G401 (cell line): ENCODE data around the gene SEMA3E. TPM values are rescaled to one million over a fixed set of nuclear protein-coding genes. Genes with fewer than 3 reads are reported as not detected.

Source experiments
- DNase-seq: peaks from one replicate; pipeline ENCODE4 v3.0.0-alpha.2; 2015; ENCODE audit warnings: low spot score
- in situ Hi-C: cut with HindIII; loops from 2 replicates; pipeline ENCODE4 v1.10.0; 2016; ENCODE audit warnings: low sequenced_read_pairs, mixed read lengths
- total RNA-seq: library from RNA; depleted of rRNA; stranded (reverse); fragments of >200 nt; shearing (Covaris generic); gene quantifications from 2 replicates; pipeline ENCODE4 v1.2.3, GENCODE V29; 2014

SEMA3E gene
- total RNA-seq, 1 experiment from 2014 or later = 0.47 TPM

DNA sequence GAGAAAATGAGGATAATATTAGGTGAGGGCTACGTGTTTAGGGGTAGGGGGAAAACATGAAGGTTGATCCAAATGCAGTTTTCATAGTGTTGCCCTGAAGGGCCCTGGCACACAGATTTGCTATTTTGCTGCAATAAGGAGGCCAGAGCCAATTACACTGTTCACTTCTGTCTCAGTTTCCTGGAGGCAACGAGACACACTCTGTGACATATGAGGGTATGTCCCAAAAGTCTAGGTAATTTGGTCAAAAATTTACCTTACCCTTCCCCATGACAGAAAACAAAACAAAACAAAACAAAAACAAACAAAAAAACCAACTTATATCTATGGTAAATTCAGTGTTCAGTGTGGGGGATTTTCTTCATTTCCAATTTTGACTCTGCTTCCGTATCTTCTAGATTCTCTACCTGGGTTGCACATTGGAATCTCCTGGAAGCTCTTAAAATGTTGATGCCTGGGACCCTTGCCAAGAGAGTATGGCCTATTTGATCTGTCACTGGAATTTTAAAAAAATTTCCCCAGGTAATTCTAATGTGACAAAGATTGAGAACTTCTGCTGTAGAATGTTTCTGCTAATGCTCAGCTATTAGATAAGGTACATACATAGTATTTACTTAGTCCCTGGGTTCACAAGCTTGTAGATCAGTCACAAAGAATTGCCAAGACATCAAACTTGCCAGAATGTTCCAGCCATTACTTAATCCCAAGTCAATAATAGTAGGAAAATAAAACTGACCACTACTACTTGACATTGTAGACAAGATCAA, 139.5 kb downstream of the SEMA3E start:
- no peak for DNase-seq
- in situ Hi-C loops = no loop called here

DNA sequence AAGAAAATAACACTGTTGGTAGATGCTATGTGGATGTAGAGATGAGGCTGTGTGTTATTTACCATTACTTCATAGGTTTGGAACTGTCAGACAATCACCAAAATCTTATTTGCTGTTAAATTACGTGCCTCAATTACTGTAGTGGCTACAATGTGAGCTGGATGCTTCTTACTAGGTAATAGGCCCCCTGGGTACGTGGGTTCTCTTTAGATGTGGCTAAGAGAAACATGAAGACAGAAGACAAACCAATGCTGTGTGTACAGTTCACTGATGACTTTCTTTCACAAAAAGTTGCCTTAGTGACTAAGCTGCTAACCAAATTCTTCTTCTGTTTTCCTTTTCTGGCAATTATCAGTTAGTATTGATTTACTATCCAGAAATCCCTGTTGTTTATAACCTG, 144.6 kb downstream of the SEMA3E start:
- in situ Hi-C loops = no loop called here
- no peak for DNase-seq

DNA sequence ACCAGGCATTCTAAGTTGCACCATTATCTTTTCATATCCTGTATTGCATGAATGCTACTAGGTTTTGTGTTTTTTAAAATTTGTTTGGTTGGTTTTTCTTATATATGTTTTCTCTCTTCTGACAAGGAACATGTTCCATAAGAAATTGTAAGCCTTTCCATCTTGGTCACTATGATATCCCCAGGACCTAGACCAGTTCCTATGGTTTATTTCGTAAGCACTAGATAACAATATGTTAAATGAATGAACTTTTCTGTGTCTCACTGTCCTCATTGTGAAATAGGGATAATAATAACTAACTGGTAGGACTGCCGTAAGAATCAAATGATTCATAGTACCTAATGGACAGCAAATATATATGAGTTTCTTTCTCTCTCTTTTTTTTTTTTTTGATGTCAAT, 146.3 kb downstream of the SEMA3E start:
- DNase-seq = no peak
- in situ Hi-C loops = no loop called here

DNA sequence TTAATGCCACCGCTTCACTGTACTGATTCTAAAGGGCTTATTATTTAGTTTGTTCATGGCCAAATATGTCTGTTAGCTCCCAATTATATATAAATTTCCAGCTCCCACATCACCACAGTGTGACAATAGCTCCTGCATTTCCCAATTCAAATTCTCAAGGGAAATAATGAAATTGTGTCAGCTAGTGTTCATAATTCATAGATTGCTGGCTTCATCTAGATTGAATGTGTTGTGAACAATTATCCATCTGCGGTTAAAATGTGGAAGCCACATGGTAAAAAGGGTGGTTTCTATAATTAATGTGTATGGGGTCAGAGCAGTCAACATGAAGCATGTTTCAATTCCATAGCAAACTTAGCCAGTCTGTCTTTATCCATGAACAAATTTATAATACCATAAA, 154.3 kb downstream of the SEMA3E start:
- DNase-seq = no peak
- in situ Hi-C loops = no loop called here

DNA sequence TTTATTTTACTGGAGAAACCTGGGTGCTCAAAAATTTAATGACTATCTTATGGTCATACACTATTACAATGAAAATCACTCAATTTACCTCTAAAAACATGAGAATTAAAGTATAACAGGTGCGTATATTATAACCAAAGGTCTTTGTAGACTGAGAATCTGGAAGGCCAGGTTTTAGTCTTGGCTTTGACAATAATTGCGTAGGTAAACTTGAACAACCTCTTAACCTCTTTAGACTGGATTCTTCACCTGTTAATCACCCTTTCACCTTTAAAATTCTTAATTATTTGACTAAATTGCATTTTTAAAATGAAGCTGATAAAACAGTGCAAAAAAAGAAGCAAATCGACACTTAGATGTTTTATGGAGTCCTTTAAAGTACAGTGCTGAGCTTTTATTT, 156.1 kb downstream of the SEMA3E start:
- in situ Hi-C loops = no loop called here
- no peak for DNase-seq

DNA sequence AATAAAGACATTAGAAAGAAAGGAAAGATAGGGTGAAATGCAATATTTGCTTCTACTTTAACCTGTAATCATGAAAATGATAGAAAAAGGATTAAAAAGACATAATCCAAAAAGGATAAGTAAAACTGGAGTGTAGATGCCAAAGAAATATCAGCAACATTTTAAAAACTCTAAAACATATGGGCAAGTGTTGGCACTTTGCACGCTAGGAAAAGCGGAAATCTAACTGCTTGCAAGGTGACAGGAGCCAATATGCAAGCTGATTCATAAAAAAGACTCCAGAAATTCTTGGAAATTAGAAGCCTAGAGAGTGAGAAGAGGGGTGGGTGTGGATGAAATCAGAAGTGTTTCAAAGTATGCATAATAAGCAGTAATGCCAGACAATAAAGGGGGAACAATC, 161.1 kb downstream of the SEMA3E start:
- DNase-seq = no peak
- in situ Hi-C loops = no loop called here

DNA sequence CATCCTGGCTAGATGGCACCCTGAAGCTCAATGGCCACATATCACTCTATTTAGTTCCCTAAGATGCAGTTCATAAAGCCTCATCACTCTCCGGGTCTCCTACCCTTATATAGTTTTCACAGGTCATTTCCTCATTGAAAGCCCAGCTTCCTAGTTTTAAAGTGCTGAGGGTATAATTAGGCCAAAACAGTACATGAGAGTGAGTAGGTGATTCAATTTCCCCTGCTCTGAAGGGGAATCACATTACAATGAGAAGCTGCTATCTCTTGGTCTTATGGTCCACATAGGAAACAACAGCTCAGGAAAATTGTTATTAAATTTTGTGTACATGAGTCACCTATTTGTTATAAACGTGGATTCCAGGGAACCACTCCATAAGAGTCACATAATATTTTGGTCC, 162.0 kb downstream of the SEMA3E start:
- no peak for DNase-seq
- in situ Hi-C loops = no loop called here

DNA sequence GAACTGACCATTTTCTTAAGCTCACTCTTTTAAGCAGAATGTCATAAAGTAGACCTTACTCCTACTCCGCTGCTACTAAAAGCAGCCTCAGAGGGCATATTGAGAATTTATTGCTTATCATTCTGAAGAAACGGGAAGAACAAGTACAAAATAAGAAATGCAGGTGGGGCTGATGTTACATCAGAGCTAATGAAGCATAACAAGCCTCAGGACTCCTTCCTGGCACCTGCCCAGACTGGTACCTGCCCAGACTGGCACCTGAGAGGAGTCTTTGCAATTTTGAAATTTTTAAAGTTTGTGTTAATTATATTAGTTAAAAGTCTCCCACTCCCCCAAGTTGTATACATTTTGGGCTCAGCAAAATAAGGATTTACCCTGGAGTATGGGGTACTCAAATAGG, 162.4 kb downstream of the SEMA3E start:
- DNase-seq = no peak
- in situ Hi-C loops = no loop called here

DNA sequence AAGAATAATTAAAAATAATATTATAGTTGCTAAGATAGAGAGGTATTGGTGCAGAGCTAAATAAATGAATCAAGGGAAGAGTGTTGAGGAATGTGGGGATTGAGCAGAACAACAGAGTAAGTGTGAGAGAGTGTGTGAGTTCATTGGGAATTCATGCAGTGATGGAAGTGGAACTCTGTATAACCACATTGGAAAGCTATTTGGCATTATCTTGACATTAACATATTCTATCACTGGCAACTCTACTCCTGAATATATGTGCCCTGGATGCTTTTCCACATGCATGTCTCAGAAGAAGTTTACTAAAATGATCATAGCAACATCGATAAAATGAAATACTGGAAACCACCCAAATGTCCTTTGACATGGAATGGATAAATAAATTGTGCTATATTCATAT, 164.1 kb downstream of the SEMA3E start:
- no peak for DNase-seq
- in situ Hi-C loops = no loop called here

DNA sequence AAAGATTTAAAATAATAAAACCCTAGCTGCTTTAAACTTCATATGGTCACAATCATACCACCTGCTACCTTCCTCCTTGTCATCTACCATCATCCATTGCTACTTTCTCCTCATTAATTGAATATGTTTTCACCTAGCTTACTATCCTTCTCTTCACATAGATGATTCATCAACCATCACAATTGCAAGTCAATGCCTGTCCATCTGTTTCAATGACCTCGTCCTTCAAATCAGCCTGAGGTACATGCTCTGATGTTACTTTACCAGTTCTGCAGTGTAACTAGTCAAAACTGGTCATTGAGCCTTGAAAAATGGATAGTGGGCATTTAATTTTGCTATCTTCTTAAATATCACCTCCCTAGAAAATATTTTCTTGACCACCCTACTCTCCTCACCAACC, 164.7 kb downstream of the SEMA3E start:
- no peak for DNase-seq
- in situ Hi-C loops = no loop called here

DNA sequence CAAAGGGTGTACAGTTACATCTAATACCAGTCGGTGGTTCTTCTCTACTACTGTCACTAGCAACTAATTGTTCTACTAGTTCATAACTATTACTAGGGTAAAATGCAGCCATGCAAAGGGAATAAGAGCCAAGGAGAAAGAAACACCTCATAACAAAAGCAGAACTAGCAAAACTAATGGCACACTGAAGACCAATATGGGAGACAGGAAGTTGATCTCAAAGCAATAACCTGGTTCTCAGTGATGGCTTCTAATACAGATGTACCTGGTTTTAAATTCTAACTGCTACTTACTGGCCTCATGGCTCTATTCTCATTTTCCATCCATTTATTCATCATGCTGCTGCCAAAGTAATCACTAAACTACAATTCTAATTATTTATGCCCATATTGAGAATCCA, 170.3 kb downstream of the SEMA3E start:
- no peak for DNase-seq
- in situ Hi-C loops = no loop called here

DNA sequence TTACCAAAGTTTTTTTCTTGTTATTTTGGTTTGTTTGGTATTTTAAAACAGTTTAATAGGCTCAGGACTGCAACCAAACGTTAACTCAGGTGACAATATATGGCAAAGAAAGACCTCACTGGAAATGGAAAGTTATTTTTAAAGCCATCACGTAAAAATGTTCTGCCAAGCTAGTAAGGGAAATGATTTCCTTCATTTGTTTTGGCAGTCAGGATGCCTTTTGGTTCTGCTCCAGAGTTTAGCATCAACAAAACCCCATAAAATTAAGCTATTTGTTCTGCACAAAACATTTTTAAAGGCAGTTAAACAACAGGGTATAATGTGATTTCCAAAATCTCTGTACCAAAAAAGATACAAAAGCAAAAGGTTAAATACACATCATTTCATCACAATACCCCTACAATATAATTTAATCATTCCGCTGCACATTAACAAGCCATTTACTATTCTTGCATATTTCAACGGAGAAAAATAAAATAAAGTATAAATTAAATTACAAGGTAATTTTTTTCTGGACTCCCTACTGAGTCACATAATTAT, 172.4 kb downstream of the SEMA3E start:
- DNase-seq = no peak
- in situ Hi-C loops = no loop called here

DNA sequence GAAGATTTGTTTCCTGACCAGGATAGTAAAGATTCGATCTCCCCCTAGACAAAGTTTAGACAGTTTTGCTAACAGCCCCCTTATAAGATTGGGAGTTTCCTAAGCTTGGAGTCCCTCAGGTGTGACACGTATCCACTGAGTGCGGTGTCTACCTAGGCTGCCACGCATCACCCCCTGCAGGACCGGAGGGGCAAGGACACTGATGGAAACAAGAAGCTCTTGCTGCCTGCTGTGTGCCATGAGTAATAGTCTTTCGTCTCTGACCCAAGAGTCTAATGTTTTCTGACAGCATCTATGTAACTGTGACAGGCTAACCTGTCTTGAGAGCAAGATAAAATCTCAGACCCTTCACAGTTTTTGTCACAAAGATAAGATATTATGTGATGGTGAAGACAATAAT, 173.5 kb downstream of the SEMA3E start:
- DNase-seq = no peak
- in situ Hi-C loops = no loop called here

DNA sequence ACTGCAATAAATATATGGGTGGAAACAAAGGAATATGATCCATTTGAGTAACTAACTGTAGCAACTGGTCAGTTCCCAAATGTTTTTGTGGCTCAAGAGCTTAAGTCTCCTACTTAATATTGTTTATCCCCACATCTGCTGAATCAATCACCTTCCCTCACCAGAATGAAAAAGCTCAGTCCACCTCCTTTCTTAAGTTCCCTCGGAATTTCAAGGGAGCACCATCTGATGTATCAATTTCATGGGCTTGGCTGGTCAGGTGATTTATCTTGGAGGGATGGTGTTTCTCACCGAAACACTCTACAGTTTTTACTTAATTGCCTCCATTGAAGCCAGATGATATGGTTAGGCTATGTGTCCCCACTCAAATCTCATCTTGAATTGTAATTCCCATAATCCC, 176.6 kb downstream of the SEMA3E start:
- in situ Hi-C loops = no loop called here

DNA sequence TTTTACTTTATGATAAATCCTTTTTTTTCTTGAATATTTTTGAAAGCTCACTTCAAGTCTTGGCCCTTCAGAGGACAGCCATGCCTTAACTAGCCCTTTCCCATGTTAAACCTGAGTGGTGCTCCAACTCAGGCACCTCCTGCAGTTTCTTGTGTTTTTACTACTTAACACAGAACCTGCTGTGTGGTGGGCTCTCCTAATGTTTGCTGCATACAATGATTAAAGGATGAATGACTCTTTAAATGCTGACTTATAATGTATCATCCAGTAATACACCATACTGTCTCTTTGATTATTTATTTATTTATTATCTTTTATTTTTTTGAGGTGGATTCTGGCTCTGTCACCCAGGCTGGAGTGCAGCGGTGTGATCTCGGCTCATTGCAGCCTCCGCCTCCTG, 179.4 kb downstream of the SEMA3E start:
- in situ Hi-C loops = no loop called here
- DNase-seq = no peak

More for the DNA sequence above, 176.6 kb downstream of the SEMA3E start:
- DNase-seq = no peak

DNA sequence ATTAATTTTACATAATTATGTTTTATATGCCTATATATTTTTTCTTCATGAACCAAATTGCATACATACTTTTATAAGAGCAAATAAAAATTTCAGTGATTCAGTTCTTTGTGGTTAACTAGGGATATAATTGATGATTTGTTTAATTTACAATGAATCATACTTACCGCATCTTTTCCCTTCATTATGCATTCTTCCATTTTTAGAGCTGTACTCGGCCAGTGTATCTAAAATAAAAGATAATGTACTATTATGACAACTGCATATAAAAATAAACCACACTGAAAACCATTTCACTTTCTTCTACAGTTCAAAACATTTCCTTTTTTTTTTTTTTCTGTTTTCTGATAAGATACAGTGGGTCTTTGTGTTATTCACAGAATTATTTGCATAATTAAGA, 179.9 kb downstream of the SEMA3E start:
- no peak for DNase-seq
- in situ Hi-C loops = no loop called here

DNA sequence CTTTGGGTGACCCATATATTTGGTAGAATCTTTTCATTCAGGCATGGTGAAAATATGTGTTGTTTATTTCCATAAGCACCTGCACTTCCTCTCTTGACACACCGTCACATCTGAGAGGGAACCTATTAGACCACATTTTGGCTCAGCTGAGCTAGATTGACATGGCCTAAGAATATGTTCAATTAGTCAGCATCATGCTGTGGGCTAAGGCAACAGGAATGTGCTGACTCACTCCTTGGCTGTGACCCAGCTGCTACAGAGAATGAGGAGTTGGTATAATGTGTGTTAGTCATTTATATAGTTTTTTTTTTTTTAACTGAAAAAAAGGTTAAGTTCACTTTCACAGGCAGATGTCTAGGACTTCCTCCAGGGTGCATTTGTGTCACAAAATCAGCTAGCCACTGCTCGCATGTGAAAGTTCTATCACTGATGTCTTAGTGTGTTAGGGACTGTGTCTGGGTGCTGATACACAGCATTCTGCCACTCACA, 180.6 kb downstream of the SEMA3E start:
- in situ Hi-C loops = no loop called here
- peak; percentile 12 for DNase-seq

DNA sequence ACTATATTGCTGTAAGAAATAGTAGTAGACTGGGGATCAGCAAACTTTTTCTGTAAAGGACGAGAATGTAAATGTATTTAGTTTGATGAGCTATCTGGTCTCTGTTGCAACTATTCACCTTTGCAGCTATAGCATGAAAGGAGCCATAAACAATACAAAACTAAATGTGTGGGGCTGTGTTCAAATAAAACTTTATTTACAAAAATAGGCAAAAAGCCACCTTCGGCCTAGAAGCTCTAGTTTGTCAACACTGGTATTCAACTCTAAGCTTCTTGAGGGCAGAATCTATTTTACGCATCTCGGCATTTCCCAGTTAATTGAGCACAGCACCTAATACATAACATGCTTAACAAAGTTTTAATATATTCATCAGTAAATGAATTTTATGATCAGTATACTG, 181.4 kb downstream of the SEMA3E start:
- no peak for DNase-seq
- in situ Hi-C loops = no loop called here

DNA sequence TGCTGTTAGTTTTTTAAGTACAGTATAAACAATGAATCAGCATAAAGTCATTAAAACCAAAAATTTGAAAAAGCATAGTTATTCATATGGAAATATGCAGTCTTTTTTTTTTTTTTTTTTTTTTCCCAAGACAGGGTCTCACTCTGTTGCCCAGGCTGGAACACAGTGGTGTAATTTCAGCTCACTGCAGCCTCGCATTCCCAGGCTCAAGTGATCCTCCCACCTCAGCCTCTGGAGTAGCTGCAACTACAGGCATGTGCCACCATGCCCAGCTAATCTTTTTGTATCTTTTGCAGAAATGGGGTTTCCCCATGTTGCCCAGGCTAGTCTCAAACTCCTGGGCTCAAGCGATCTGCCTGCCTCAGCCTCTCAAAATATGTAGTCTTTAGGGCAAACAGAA, 182.0 kb downstream of the SEMA3E start:
- in situ Hi-C loops = no loop called here
- no peak for DNase-seq

DNA sequence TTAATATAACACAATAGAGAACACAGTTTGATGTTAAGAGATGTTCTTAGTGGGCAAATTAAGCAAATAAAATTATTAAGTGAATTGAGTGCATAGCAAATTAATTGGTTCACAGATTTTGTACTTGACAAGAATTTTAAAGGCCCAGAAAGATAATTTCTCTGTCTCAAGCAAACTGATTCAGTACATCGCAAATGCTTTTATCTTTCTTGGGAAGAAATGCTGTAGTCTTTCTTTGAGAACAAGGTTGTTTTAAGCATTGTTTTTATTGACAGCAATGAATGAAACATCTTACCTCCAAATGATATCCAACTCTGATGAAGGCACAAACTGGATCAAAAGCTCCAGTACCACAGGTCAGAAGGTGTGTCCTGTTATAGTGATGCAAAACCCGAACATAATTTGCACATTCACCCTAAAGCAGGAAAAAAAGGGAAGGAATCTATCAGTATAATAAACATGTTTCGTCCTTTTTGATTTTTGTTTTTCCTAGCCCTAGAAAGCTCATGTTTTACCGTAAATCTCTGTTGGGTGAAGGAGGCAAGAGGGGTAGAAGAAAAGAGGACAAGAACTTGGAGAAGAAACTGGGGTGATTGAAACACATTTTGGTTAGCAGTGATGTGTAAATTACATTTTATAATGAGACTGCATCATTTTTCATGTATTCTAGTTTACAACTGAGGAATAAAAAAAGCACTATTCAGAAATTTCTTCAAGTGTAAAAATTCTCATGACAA, 182.6 kb downstream of the SEMA3E start:
- in situ Hi-C loops = no loop called here
- no peak for DNase-seq

DNA sequence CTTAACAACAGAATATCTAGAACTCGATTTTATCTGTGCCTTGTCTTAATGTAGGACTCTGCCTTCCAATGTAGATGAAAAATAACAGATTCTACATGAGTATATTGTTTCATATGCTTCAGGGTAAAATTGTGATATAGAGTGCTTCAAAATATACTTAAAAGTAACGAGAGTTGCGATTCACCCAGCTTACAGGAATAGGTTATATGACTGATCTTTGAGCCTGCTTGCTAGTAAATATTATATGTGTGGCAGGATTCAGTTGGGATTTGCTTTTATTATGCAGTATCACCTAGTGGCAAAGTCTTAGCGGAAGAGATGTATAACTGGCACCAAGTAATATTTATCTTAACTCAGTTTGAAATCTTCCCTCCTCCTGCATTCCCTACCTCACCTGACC, 183.3 kb downstream of the SEMA3E start:
- DNase-seq = no peak
- in situ Hi-C loops = no loop called here
